Kidney (tissue), 14 donors: ENCODE data around the gene GPC3. TPM values are rescaled to one million over a fixed set of nuclear protein-coding genes. Genes with fewer than 3 reads are reported as not detected.

Source experiments
- DNase-seq, 5 donors: peaks; one replicate each; pipeline ENCODE4 v3.0.0-alpha.2; 2013 to 2020
- FAIRE-seq: peaks from 2 replicates; lab custom pipeline; 2012; peaks lifted over from hg19 to GRCh38; lab: Jason Lieb, UNC
- H3K27ac ChIP-seq, 2 donors: one replicate each; pipeline ENCODE4 v1.7.0; 2013; ENCODE audit warnings: low read depth in 2 of 2, low read length in 2 of 2, inconsistent platforms in 1 of 2
- H3K27me3 ChIP-seq: one replicate; pipeline ENCODE4 v1.7.1; 2013; ENCODE audit warnings: low read length, inconsistent platforms; ENCODE audit not compliant: control insufficient read depth, insufficient read depth
- H3K36me3 ChIP-seq, 3 donors: one replicate each; pipeline versions ENCODE4 v1.7.0 to v1.7.1; 2013; ENCODE audit warnings: low read length in 3 of 3, control low read depth in 1 of 3, inconsistent platforms in 1 of 3; ENCODE audit not compliant: insufficient read depth in 3 of 3, control insufficient read depth in 2 of 3
- H3K4me1 ChIP-seq, 3 donors: one replicate each; pipeline versions ENCODE4 v1.7.0 to v1.7.1; 2013; ENCODE audit warnings: low read length in 3 of 3, inconsistent platforms in 1 of 3, low read depth in 1 of 3; ENCODE audit not compliant: control insufficient read depth in 2 of 3, insufficient read depth in 2 of 3
- H3K4me3 ChIP-seq, 3 donors: one replicate each; pipeline versions ENCODE4 v1.7.0 to v1.8.1; 2013; ENCODE audit warnings: low read length in 3 of 3, control low read depth in 1 of 3, inconsistent platforms in 1 of 3
- H3K9ac ChIP-seq, 3 donors: one replicate each; pipeline versions ENCODE4 v1.7.0 to v1.7.1; 2013; ENCODE audit warnings: low read length in 3 of 3, control low read depth in 1 of 3, inconsistent platforms in 1 of 3
- H3K9me3 ChIP-seq, 3 donors: one replicate each; pipeline versions ENCODE4 v1.7.0 to v1.7.1; 2013; ENCODE audit warnings: low read length in 3 of 3, control low read depth in 1 of 3, inconsistent platforms in 1 of 3; ENCODE audit not compliant: control insufficient read depth in 2 of 3, insufficient read depth in 1 of 3
- CTCF ChIP-seq: IDR thresholded peaks from 3 replicates; pipeline ENCODE4 v1.5.1; 2012; ENCODE audit warnings: mild to moderate bottlenecking, moderate library complexity, borderline replicate concordance; ENCODE audit not compliant: insufficient read depth; ENCODE audit errors: extremely low read depth
- intact Hi-C: fragments of 100-400 bp; cut with DNase I; formaldehyde crosslinking; loops from one replicate; pipeline ENCODE4 v1.11.1; 2022
- polyA plus RNA-seq: library from polyadenylated mRNA; stranded (reverse); fragments of 350-450 nt; fragmentation: Illumina TruSeq; extraction: RNeasy Lipid Tissue Mini Kit (QIAGEN cat#74804); gene quantifications from one replicate; pipeline ENCODE4 v1.2.3, GENCODE V29; 2014; ENCODE audit warnings: low read depth, low replicate concordance; ENCODE audit not compliant: insufficient read depth
- total RNA-seq: library from RNA; stranded (reverse); fragmentation: NEBNext Ultra II Directional; extraction: Animal tissue kit (Norgen Biotek cat#: 25700); gene quantifications from one replicate; pipeline ENCODE4 v1.2.1, GENCODE V29; 2021
- donor health status: control.
- donor health status: control.
- donor health status: control.
- donor health status: control.
- donor health status: control.
- donor health status: DM: yes; HTN: yes; CAD: no.
- donor health status: Normal renal cell carcinoma (clear cell type).

Gene GPC3
- total and polyA plus RNA-seq, 2 donors from 2014 or later, result 43.0 to 52.5 TPM

- H3K4me3 ChIP-seq, result no peak overlapping the region
- no peaks in the 10 kb centered on the region for H3K9me3 ChIP-seq
- H3K27me3 ChIP-seq, result no peaks in the 10 kb centered on the region
- H3K9ac ChIP-seq, result no peak overlapping the region
- no peaks in the 10 kb centered on the region for H3K36me3 ChIP-seq
- intact Hi-C loops, result no loop called here
- no peak for TF ChIP-seq CTCF
- H3K4me1 ChIP-seq, result no peaks in the 10 kb centered on the region
- H3K27ac ChIP-seq, result no peak overlapping the region
- DNase-seq (no peak), FAIRE-seq (no peak)
Measured at GRCh38 chrX:133513123-133513522, 472.3 kb downstream of the GPC3 start.

GRCh38 chrX:133511041-133511440 is 474.4 kb downstream of the GPC3 start:
- no peaks in the 10 kb centered on the region for H3K36me3 ChIP-seq
- no peak overlapping the region for H3K27ac ChIP-seq
- DNase-seq, result no peak
- no peak for TF ChIP-seq CTCF
- no peak overlapping the region for H3K9ac ChIP-seq
- no peaks in the 10 kb centered on the region for H3K27me3 ChIP-seq
- H3K4me3 ChIP-seq, result no peak overlapping the region
- no peaks in the 10 kb centered on the region for H3K9me3 ChIP-seq
- no peaks in the 10 kb centered on the region for H3K4me1 ChIP-seq
- FAIRE-seq, result no peak
- intact Hi-C loops, result no loop called here

- no peak overlapping the region for H3K27ac ChIP-seq
- H3K27me3 ChIP-seq, result no peaks in the 10 kb centered on the region
- no peak for DNase-seq
- TF ChIP-seq CTCF, result no peak
- H3K9ac ChIP-seq, result no peak overlapping the region
- H3K36me3 ChIP-seq, result no peaks in the 10 kb centered on the region
- intact Hi-C loops, result no loop called here
- no peak for FAIRE-seq
- H3K4me3 ChIP-seq, result no peak overlapping the region
- H3K4me1 ChIP-seq, result no peaks in the 10 kb centered on the region
- H3K9me3 ChIP-seq, result no peaks in the 10 kb centered on the region
Measured at GRCh38 chrX:133497356-133497755, 488.0 kb downstream of the GPC3 start.
